HepG2 (cell line): ENCODE results near the gene ANTXR1. TPM values are rescaled to one million over a fixed set of nuclear protein-coding genes. Genes with fewer than 3 reads are reported as not detected.

Experiments used
- ATAC-seq: fragments of 200-7000 bp; cut with Tn5 transposase; 3 replicates; pipeline ENCODE4 v1.9.1; 2020; ENCODE audit warnings: mild to moderate bottlenecking, moderate library complexity
- BruUV-seq: library from RNA; stranded (reverse); fragments of 400-500 nt; replicated peaks from 2 replicates; lab custom pipeline; 2021; lab: Mats Ljungman, UMichigan
- CTCF ChIA-PET: fragments of 300-600 bp; formaldehyde crosslinking; extraction: SDS; loops from one replicate; lab custom pipeline; 2021; ENCODE audit warnings: low total read pairs, inconsistent platforms, low intra/inter-chr PET ratio; lab: Yijun Ruan, JAX
- POLR2A ChIA-PET: fragments of 350-600 bp; sonication (Branson Sonifier 250); formaldehyde crosslinking; loops from one replicate; lab custom pipeline; 2020; ENCODE audit warnings: antibody characterized with exemption, inconsistent platforms; lab: Yijun Ruan, JAX
- DNase-seq: peaks from one replicate; pipeline ENCODE4 v3.0.0-alpha.2; 2015; ENCODE audit warnings: low spot score
- FAIRE-seq: peaks from 3 replicates; lab custom pipeline; 2011; peaks lifted over from hg19 to GRCh38; lab: Jason Lieb, UNC
- H2AFZ ChIP-seq: one replicate; pipeline ENCODE4 v1.6.1; 2011; ENCODE audit warnings: low read length, inconsistent platforms
- H3K27ac ChIP-seq: fragments of 300-600 bp; 3 replicates; pipeline ENCODE4 v1.8.0; 2011; ENCODE audit warnings: mixed run types, mild to moderate bottlenecking, mixed read lengths, low read length, inconsistent platforms; ENCODE audit not compliant: insufficient read depth; ENCODE audit errors: extremely low read length
- H3K27me3 ChIP-seq, 2 experiments: fragments of 200-600 bp in 1 of 2; 2 replicates in 1 of 2; 3 replicates in 1 of 2; pipeline versions ENCODE4 v1.6.0 to v1.8.0; 2011; ENCODE audit warnings: low read length in 2 of 2, mild to moderate bottlenecking in 2 of 2, moderate library complexity in 2 of 2, inconsistent platforms in 1 of 2; ENCODE audit not compliant: insufficient read depth in 2 of 2, control insufficient read depth in 1 of 2
- H3K36me3 ChIP-seq, 2 experiments: fragments of 200-600 bp in 1 of 2; replicated peaks in 1 of 2; 2 replicates in 1 of 2; 3 replicates in 1 of 2; pipeline versions ENCODE4 v1.5.1 to v1.8.0; 2011; ENCODE audit warnings: low read length in 2 of 2, inconsistent platforms in 1 of 2; ENCODE audit not compliant: insufficient read depth in 2 of 2, control insufficient read depth in 1 of 2
- H3K4me1 ChIP-seq: 2 replicates; pipeline ENCODE4 v1.5.1; 2012; ENCODE audit warnings: low read length, inconsistent platforms; ENCODE audit not compliant: insufficient read depth
- H3K4me2 ChIP-seq: 2 replicates; pipeline ENCODE4 v1.6.0; 2011; ENCODE audit warnings: low read depth, low read length, inconsistent platforms
- H3K4me3 ChIP-seq, 3 experiments: fragments of 200-600 bp in 1 of 3; sonication (generic), shearing (Covaris generic) in 1 of 3; replicated peaks in 1 of 3; 2 replicates each; pipeline ENCODE4 v1.5.1; 2011 to 2016; ENCODE audit warnings: low read length in 3 of 3, inconsistent platforms in 2 of 3, low read depth in 2 of 3, mild to moderate bottlenecking in 2 of 3, control low read depth in 1 of 3, mixed read lengths in 1 of 3; ENCODE audit not compliant: insufficient read depth in 1 of 3
- H3K79me2 ChIP-seq: one replicate; pipeline ENCODE4 v1.6.1; 2011; ENCODE audit warnings: low read length, inconsistent platforms; ENCODE audit not compliant: insufficient read depth
- H3K9ac ChIP-seq: 2 replicates; pipeline ENCODE4 v1.6.0; 2011; ENCODE audit warnings: mild to moderate bottlenecking, low read depth, low read length, inconsistent platforms; ENCODE audit not compliant: insufficient read depth
- H3K9me3 ChIP-seq: 2 replicates; pipeline ENCODE4 v1.5.1; 2012; ENCODE audit warnings: mild to moderate bottlenecking, low read length
- H4K20me1 ChIP-seq: 2 replicates; pipeline ENCODE4 v1.6.0; 2011; ENCODE audit warnings: inconsistent platforms, mild to moderate bottlenecking, low read length, moderate library complexity; ENCODE audit not compliant: insufficient read depth
- KDM2A ChIP-seq: sonication (generic); formaldehyde crosslinking; IDR thresholded peaks from 2 replicates; pipeline ENCODE4 v1.4.0; 2020; ENCODE audit warnings: low read depth, missing genetic modification reagents, borderline replicate concordance
- NR2F6 ChIP-seq, 2 experiments: IDR thresholded peaks; 2 replicates each; pipeline ENCODE4 v1.6.1; 2016; ENCODE audit warnings: antibody characterized with exemption in 1 of 2, mild to moderate bottlenecking in 1 of 2
- RFX3 ChIP-seq: IDR thresholded peaks from 2 replicates; pipeline ENCODE4 v1.6.1; 2016; ENCODE audit warnings: missing biosample characterization, missing genetic modification reagents
- ZBTB8A ChIP-seq: sonication (generic); formaldehyde crosslinking; IDR thresholded peaks from 2 replicates; pipeline ENCODE4 v1.4.0; 2020; ENCODE audit warnings: mild to moderate bottlenecking, low read depth, missing genetic modification reagents, borderline replicate concordance
- ZNF143 ChIP-seq: sonication (generic); formaldehyde crosslinking; IDR thresholded peaks from 2 replicates; pipeline ENCODE4 v1.4.0; 2020; ENCODE audit warnings: missing genetic modification reagents
- ZNF264 ChIP-seq: sonication (generic); formaldehyde crosslinking; IDR thresholded peaks from 2 replicates; pipeline ENCODE4 v1.4.0; 2020; ENCODE audit warnings: missing genetic modification reagents
- WGBS: methylation state at CpG from one replicate; pipeline ENCODE4 v1.1.6; 2017; ENCODE audit warnings: low lambda C conversion rate; 5-methylcytosine and 5-hydroxymethylcytosine counted together
- in situ Hi-C: cut with HindIII; loops from 2 replicates; pipeline ENCODE4 v1.10.0; 2017; ENCODE audit warnings: low pct_unique_long_range_greater_than_20kb; ENCODE audit not compliant: extremely low pct_ligation_motif_present
- intact Hi-C: fragments of 100-400 bp; cut with micrococcal nuclease; formaldehyde crosslinking; loops from one replicate; pipeline ENCODE4 v1.10.0; 2022; ENCODE audit not compliant: unreplicated experiment
- polyA plus RNA-seq, 8 experiments: library from polyadenylated mRNA; depleted of rRNA in 3 of 8; stranded (reverse) in 7 of 8; unstranded in 1 of 8; fragments of >200 nt; fragmentation: Illumina TruSeq in 4 of 8; extraction: Trizol in 4 of 8; gene quantifications; 2 replicates each; pipeline versions ENCODE4 v1.2.1 to v1.2.3, GENCODE V29; 2011 to 2016; ENCODE audit warnings: low read depth in 4 of 8, missing spikeins in 1 of 8, mixed read lengths in 1 of 8; ENCODE audit not compliant: insufficient read depth in 1 of 8
- total RNA-seq, 5 experiments: library from RNA; depleted of rRNA; stranded (reverse); fragments of >200 nt; fragmentation: Illumina TruSeq; extraction: Trizol; gene quantifications; 2 replicates each; pipeline ENCODE4 v1.2.3, GENCODE V29; 2016; ENCODE audit warnings: low read depth in 1 of 5
- TF ChIP-seq, protein P1 (sequence below): sonication (generic); formaldehyde crosslinking; IDR thresholded peaks from 2 replicates; pipeline ENCODE4 v1.4.0; 2020; ENCODE audit warnings: missing genetic modification reagents
- TF ChIP-seq, protein P2 (sequence below): sonication (generic); formaldehyde crosslinking; IDR thresholded peaks from 2 replicates; pipeline ENCODE4 v1.4.0; 2020; ENCODE audit warnings: mild to moderate bottlenecking, low read depth, missing genetic modification reagents

The ANTXR1 gene
- total and polyA plus RNA-seq, 2 of the 13 experiments (the other 11 are each of a cell fraction or from before 2014, with no cell fraction given), result 4.5 to 12.7 TPM

DNA sequence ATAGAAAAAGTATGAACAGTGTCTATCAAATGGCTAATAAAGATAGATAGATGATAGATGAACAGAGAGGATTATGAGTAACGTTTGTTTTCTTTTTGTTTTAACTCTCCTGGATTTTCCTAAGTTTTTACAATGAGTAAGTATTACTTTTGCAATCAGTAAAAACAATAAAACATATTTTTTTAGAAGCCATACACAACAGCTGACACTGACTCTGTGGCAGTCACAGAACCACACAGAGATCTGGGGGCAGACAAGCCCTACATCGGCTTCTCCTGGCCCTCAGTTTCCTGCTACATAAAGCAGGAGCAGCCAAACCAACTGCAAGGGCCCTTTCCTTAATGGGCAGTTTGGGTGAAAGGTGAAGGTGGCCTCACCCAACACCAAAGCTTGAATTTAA, 63.6 kb downstream of the ANTXR1 start (continued):
- TF ChIP-seq KDM2A (CRISPR knock-in tag) (no peak), NR2F6 (IDR thresholded peaks at IDR 0.05) (no peak), NR2F6 (CRISPR knock-in tag; IDR thresholded peaks at IDR 0.05) (no peak), ZBTB8A (CRISPR knock-in tag) (no peak)
- TF ChIP-seq, protein P1, sequence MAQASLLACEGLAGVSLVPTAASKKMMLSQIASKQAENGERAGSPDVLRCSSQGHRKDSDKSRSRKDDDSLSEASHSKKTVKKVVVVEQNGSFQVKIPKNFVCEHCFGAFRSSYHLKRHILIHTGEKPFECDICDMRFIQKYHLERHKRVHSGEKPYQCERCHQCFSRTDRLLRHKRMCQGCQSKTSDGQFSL (CRISPR knock-in tag), result no peak

DNA sequence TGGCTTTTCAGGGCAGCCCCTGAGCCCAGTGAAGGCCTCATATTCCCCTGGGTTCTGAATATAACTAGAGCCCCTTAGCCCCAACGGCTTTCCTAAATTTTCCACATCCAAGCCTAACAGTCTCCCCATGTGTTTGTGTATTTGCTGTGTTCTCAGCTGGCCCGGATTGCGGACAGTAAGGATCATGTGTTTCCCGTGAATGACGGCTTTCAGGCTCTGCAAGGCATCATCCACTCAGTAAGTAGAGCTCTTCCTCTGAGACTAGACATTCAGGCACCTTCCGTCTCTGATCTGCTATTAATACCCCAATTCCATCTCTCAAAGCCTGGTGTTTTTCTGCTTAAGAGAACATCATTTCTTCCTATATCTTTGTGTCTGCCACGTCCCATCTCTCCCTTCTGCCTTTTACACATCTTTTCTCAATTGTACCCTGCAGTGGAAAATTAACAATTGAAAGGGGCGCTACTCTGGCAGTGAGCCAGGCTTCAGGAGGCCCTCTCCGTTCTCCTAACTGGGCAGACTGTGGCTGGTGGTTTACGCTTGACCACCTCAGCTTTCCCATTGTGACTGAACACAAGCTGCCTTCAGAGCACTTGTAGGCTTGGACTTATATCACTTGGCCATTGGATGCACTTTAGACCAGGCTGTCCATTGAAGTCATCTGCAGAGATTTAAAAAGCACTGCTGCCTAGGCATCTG, 64.4 kb downstream of the ANTXR1 start:
- FAIRE-seq (no peak), ATAC-seq (no peak), DNase-seq (no peak)
- no peaks in the 10 kb centered on the region for H3K9me3 ChIP-seq
- no peaks in the 10 kb centered on the region for H3K79me2 ChIP-seq
- H4K20me1 ChIP-seq, result no peaks in the 10 kb centered on the region
- CTCF ChIA-PET, result no interaction called here
- 84% methylated on average over 10 of the region's 10 CpGs for WGBS
- no peak overlapping the region for H2AFZ ChIP-seq
- BruUV-seq, result no TSS peak
- H3K27ac ChIP-seq, result no peak overlapping the region
- H3K4me3 ChIP-seq, result no peak overlapping the region
- no peak overlapping the region for H3K9ac ChIP-seq
- peaks cover 0 to 16% of the 10 kb centered on the region in 2 experiments; a peak in 4 of 5 replicates for H3K36me3 ChIP-seq
- in situ Hi-C loops, result no loop called here
- no peak for TF ChIP-seq ZNF143 (CRISPR knock-in tag)
- TF ChIP-seq ZNF264 (CRISPR knock-in tag), result no peak
- no peak for TF ChIP-seq RFX3
- TF ChIP-seq, protein P2, sequence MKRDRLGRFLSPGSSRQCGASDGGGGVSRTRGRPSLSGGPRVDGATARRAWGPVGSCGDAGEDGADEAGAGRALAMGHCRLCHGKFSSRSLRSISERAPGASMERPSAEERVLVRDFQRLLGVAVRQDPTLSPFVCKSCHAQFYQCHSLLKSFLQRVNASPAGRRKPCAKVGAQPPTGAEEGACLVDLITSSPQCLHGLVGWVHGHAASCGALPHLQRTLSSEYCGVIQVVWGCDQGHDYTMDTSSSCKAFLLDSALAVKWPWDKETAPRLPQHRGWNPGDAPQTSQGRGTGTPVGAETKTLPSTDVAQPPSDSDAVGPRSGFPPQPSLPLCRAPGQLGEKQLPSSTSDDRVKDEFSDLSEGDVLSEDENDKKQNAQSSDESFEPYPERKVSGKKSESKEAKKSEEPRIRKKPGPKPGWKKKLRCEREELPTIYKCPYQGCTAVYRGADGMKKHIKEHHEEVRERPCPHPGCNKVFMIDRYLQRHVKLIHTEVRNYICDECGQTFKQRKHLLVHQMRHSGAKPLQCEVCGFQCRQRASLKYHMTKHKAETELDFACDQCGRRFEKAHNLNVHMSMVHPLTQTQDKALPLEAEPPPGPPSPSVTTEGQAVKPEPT, result no peak
- H3K4me2 ChIP-seq, result no peak overlapping the region
- H3K4me1 ChIP-seq, result peaks cover 16% of the 10 kb centered on the region
- intact Hi-C loops, result no loop called here
- H3K27me3 ChIP-seq, result no peaks in the 10 kb centered on the region
- POLR2A ChIA-PET, result no interaction called here
